Measurements from ENCODE around the gene EXD3.

Gene EXD3

GRCh38 chr9:137435381-137435891, 12.5 kb upstream of the EXD3 start:
- no peak for DNase-seq
- in situ Hi-C loops (cut with MboI; ENCODE audit: low pct_unique_long_range_greater_than_20kb, low sequenced_read_pairs), result no loop called here

GRCh38 chr9:137434498-137435380, 11.8 kb upstream of the EXD3 start:
- in situ Hi-C loops (cut with MboI; ENCODE audit: low pct_unique_long_range_greater_than_20kb, low sequenced_read_pairs), result no loop called here
- DNase-seq, result no peak

- no peak for DNase-seq
- in situ Hi-C loops (cut with MboI; ENCODE audit: low pct_unique_long_range_greater_than_20kb, low sequenced_read_pairs), result no loop called here
Measured at GRCh38 chr9:137433916-137434431, 11.0 kb upstream of the EXD3 start.

DNA sequence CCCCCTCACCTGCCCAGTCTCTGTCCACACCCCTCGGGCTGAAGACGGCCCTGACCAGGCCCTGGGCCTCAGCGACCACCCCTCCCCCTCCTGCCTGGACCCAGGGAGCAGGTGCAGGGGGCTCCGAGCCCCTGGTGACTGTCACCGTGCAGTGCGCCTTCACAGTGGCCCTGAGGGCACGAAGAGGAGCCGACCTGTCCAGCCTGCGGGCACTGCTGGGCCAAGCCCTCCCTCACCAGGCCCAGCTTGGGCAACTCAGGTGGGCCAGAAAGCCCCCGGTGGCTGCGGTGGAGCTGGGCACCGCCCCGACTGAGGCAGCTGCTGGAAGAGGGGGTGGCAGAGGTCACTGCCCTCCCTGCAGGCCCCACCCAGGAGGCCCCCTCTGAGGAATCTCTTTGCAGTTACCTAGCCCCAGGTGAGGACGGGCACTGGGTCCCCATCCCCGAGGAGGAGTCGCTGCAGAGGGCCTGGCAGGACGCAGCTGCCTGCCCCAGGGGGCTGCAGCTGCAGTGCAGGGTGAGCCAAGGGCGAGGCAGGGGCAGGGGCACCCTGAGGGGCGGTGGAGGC, 10.5 kb upstream of the EXD3 start:
- no peak for DNase-seq
- in situ Hi-C loops (cut with MboI; ENCODE audit: low pct_unique_long_range_greater_than_20kb, low sequenced_read_pairs), result no loop called here

- DNase-seq, result no peak
- in situ Hi-C loops (cut with MboI; ENCODE audit: low pct_unique_long_range_greater_than_20kb, low sequenced_read_pairs), result no loop called here
Measured at GRCh38 chr9:137432687-137433348, 9.9 kb upstream of the EXD3 start.

- in situ Hi-C loops (cut with MboI; ENCODE audit: low pct_unique_long_range_greater_than_20kb, low sequenced_read_pairs), result no loop called here
- no peak for DNase-seq
Measured at GRCh38 chr9:137431416-137431931, 8.5 kb upstream of the EXD3 start.

GRCh38 chr9:137430723-137431415, 7.9 kb upstream of the EXD3 start:
- in situ Hi-C loops (cut with MboI; ENCODE audit: low pct_unique_long_range_greater_than_20kb, low sequenced_read_pairs), result no loop called here
- DNase-seq, result no peak

DNA sequence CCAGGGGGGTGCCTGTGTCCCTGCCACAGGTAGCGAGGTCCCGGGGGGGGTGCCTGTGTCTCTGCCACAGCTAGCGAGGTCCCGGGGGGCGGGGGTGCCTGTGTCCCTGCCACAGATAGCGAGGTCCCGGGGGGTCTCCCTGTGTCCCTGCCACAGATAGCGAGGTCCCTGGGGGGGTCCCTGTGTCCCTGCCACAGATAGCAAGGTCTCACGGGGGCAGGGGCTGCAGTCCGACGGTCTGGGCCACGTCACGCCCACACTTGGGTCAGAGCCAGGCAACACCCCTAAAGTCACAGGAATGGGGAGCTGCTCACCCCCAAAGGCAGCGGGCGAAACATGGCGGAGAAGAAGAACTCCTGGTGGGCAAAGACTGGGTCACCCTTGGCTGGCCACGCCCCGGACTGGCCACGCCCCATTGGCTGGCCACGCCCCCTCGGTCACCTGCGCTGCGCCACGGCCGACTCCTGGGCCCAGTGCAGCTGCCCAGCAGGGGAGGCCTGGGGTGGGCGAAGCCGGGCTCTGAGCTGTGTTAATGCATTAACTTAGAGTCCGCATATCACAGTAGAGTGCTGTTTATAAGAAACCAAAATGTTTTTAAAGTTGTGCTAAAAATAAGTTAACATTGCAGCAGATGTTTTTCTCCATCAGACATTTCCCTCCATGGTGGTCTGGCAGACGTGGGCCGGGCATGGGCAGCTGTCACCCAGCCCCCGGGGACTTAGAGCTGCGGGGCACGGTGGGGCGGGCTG, 7.2 kb upstream of the EXD3 start:
- in situ Hi-C loops (cut with MboI; ENCODE audit: low pct_unique_long_range_greater_than_20kb, low sequenced_read_pairs), result no loop called here
- DNase-seq, result no peak

- no peak for DNase-seq
- in situ Hi-C loops (cut with MboI; ENCODE audit: low pct_unique_long_range_greater_than_20kb, low sequenced_read_pairs), result no loop called here
Measured at GRCh38 chr9:137429546-137429890, 6.6 kb upstream of the EXD3 start.

DNA sequence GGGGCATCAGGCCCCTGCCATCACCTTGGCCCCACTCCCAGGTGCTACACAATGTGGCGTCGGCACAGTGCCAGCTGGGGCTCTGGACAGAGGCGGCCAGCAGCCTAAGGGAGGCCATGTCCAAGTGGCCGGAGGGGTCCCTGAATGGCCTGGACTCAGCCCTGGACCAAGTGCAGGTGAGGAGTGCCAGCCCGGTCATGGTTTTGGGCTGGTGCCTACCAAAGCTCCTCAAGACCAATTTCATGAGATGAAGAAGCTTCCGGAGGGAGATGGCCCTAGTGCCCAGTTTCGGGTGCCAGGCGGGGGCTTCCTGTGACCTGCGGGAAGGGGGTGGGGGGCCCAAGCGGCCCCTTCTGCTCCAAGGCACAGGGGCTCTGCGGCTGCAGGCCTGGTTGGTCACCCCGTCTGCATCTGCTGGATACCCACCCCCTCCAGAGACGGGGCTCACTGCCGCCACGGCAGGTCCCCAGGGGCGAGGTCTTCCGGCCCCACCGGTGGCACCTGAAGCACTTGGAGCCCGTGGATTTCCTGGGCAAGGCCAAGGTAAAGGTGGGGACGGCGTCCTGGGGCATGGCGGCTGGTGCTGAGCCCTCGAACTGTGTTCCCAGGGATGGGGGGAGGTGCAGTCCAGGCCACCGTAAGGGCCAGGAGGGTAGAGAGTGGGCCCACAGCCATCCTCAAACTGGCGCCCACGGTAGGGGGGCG, 6.0 kb upstream of the EXD3 start:
- DNase-seq, result no peak
- in situ Hi-C loops (cut with MboI; ENCODE audit: low pct_unique_long_range_greater_than_20kb, low sequenced_read_pairs), result no loop called here

DNA sequence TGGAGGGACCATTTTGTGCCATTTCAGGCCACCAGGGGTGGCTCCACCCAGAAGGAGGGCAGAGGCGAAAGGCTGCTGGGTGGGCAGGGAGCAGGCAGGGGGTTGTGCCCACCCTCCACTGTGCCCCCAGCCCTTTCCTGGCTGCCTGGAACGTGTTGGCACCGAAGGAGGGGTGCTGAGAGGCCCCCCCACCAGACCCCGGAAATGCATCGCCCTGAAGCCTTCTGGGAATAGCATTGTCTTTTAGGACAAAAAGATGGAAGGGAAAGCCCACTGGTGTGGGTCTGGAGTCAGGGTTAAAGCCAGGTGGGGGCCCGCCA, 5.3 kb upstream of the EXD3 start:
- DNase-seq, result no peak
- in situ Hi-C loops (cut with MboI; ENCODE audit: low pct_unique_long_range_greater_than_20kb, low sequenced_read_pairs), result no loop called here

DNA sequence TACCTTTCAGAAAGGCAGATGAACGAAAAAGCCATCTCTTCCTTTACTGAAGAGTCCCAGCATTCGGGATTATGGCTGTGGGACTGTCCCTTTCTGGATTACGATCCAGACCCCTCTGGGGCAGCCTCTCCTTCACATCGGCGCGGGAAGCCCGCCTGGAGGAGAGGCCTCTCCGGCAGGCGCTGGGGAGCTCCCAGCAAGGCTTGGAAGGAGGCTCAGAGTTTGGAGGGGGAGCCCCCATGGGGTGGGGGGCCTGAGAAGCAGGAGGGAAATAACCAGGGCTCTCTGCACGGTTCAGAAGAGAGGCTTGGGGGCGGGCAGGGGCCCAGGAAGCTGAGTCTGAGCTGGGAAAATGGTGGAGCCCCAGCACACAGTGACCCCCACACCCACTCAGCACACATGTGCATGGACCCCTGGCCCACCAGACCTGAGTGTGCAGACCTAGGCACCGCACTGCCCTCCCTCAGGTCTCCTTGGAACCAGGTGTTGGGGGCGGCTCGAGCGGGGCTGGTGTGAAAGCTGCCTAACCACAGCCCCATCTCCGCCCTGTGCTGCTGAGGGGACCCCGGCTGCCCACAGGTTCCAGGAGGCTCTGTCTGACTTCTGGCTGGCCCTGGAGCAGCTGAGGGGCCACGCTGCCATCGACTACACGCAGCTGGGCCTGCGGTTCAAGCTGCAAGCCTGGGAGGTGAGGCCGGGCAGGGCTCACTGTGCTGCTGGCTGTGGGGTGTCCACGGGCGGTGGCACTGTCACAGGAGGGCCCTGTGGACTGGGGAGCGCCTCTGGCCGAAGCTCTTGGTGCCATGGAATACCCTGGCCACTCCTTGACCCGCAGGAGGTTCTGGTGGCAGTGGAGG, 4.7 kb upstream of the EXD3 start:
- no peak for DNase-seq

GRCh38 chr9:137426018-137426681, 3.2 kb upstream of the EXD3 start:
- no peak for DNase-seq
- in situ Hi-C loops (cut with MboI; ENCODE audit: low pct_unique_long_range_greater_than_20kb, low sequenced_read_pairs), result no loop called here

More for the DNA sequence above, 4.7 kb upstream of the EXD3 start:
- in situ Hi-C loops (cut with MboI; ENCODE audit: low pct_unique_long_range_greater_than_20kb, low sequenced_read_pairs), result no loop called here

DNA sequence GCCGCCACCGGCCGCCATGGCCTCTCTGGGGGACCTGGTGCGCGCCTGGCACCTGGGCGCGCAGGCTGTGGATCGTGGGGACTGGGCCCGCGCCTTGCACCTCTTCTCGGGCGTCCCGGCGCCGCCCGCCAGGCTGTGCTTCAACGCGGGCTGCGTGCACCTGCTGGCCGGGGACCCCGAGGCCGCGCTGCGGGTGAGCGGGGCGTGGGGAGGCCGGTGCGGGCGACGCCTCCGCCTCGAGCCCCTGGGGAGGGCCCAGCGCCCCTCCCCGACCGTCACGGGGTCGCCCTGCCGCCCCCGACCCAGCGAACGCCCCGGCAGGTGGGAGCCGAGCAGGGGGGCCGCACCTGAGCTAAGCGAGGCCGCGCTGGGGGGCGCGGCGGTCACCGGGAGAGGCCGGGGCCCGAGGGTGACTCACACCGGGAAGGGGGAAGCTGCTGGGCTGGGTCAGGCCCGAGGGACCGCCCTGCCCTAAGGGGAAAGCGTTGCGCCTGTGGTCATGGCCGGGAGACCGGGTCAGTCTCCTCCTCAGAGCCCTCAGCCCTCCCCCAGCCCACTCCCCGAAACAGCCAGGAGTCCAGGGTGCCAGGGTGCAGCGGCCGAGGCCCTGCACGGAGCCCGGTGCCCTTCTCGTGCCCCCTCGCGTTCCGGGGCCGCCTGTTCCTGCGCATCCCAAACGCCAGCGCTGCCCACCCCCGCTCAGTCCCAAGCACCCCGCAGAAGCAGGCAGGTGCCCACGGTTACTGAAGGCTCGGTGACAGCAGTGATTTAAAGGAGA, 741 bp upstream of the EXD3 start:
- DNase-seq, result no peak
- in situ Hi-C loops (cut with MboI; ENCODE audit: low pct_unique_long_range_greater_than_20kb, low sequenced_read_pairs), result no loop called here

- in situ Hi-C loops (cut with MboI; ENCODE audit: low pct_unique_long_range_greater_than_20kb, low sequenced_read_pairs), result no loop called here
- DNase-seq, result peak; percentile 48
Measured at GRCh38 chr9:137421838-137422603, 941 bp downstream of the EXD3 start.
